Renal cortex interstitium (tissue), 11 donors: ENCODE measurements around the gene ZNF766. TPM values are rescaled to one million over a fixed set of nuclear protein-coding genes. Genes with fewer than 3 reads are reported as not detected.
"Not testable (repeated sequence)": the region's sequence is repeated elsewhere in the genome, so short reads cannot be mapped to it uniquely, and the experiment has no call there.

Experiments
- DNase-seq, 11 donors: peaks; one replicate each; pipeline ENCODE4 v3.0.0-alpha.2; 2013; ENCODE audit warnings: low read depth in 9 of 11, low spot score in 4 of 11; ENCODE audit errors: extremely low read depth in 1 of 11
- polyA plus RNA-seq, 3 donors: library from polyadenylated mRNA; unstranded; fragments of 120-200 nt; gene quantifications; one replicate each; pipeline ENCODE4 v1.2.1, GENCODE V29; 2013; ENCODE audit not compliant: insufficient read length in 3 of 3

Gene ZNF766
- polyA plus RNA-seq, 3 donors, result 18.6 to 23.1 (median 19.7) TPM

DNA sequence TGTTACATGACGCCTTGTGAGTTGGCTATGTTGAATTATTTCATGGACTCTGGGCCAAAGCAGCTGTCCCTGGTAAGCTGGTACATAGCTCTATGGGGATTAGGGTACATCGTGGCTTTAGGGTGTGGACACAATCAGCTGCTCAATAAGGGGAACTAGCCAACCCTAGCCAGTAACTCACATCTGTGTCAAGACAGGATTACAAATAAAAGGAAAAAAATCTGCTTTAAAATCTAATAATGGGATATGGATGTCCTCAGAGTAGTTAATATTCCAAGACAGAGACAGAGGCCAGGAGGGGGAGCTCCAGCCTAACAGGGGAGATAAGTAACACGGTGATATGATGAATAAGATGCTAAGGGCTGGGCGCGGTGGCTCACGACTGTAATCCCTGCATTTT is 21.1 kb upstream of the ZNF766 start:
- peak in 3 of 11 donors; percentile 5 to 25 (median 7) for DNase-seq

DNA sequence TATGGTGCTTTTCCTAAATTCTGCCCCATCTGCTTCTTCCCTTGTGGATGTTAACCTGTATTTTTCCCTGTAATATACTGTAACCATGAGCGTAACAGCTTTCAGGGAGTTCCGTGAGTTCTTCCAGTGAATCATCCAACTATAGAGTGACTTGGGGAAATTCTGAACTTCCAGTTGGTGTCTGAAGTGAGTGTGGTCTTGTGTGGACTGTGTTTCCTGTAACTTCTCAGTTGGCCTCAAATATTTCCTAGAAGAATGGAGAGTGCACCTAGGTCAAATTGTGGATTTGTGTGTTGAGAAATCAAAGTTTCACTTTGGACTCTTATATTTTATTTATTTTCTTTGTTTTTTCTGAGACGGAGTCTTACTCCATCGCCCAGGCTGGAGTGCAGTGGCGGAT is 11.0 kb upstream of the ZNF766 start:
- no peak for DNase-seq

GRCh38 chr19:52265556-52265955 is 3.8 kb upstream of the ZNF766 start:
- not testable (repeated sequence) for DNase-seq

DNA sequence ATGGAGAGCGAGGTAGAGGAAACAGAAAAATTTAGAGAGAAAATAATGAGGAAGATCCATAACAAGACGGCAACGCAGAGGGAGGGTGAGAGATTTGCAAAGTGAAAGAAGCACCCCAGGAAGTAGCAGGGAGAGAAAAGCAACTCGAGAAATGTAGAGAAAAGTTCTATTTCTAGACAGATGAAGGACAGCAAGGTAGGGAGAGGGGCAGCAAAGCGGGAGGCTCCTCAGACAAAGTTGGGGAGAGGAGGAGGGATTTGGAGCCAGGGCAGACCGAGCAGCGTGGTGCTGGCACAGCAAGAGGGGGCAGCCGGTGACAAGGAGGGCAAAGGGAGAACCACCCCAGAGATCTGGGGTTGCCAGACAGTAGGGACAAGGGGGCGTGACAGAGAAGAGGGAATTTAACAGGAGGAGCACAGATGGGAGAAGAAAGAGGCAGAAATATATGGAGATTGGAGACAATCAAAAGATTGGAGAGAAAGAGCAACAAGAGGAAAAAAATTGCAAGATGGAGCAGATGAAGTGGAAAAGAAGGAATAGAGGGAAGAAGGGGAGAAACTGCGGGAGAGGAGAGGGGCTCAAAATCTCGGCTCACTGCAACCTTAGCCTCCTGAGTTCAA is 989 bp downstream of the ZNF766 start:
- DNase-seq, result peak in 2 of 11 donors; percentile 13 to 40

- no peak for DNase-seq
Measured at GRCh38 chr19:52273301-52273700, 3.9 kb downstream of the ZNF766 start.

DNA sequence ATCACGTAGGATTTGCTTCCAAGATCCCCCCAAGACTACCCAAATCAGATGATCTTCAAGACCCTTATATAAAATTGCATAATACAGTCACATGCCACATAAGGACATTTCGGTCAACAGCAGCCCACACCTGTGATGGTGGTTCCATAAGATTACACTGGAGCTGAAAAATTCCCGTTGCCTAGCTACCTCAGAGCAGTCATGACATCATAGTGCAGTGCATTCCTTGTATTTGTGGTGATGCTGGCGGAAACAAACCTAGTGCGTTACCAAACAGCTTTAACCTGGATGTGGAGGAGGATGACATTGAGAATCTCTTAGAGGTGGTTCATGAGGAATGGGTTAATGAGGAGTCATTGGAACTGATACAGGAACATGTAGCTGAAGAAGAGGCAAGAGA is 4.8 kb downstream of the ZNF766 start:
- no peak for DNase-seq

DNA sequence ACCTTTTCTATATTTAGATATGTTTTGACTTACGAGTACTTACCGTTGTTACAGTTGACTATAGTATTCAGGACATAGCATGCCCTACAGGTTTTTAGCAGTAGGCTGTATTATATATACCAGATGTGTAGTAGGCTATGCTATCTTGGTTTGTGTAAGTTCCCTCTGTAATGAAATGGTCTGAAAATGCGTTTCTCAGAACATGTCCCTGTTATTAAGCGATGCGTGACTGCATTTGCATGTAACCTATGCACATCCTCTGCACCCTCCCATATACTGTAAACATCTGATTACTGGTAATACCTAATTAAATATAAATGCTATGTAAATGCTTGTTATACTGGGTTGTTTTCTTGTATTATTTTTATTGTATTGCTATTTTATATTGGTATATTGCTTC is 6.6 kb downstream of the ZNF766 start:
- no peak for DNase-seq

GRCh38 chr19:52277471-52277870 is 8.1 kb downstream of the ZNF766 start:
- no peak for DNase-seq

- DNase-seq, result no peak
Measured at GRCh38 chr19:52286256-52286655, 16.9 kb downstream of the ZNF766 start.

GRCh38 chr19:52291781-52292180 is 22.4 kb downstream of the ZNF766 start:
- DNase-seq, result no peak

GRCh38 chr19:52292946-52293345 is 23.6 kb downstream of the ZNF766 start:
- DNase-seq, result not testable (repeated sequence)

GRCh38 chr19:52296400-52296772 is 27.0 kb downstream of the ZNF766 start:
- DNase-seq, result peak in 1 of 11 donors; percentile 1

GRCh38 chr19:52296773-52297600 is 27.6 kb downstream of the ZNF766 start, which contains the start of gene ZNF480:
TSS of gene ZNF480 (plus strand) at chr19:52297169. CDS start at chr19:52300413, 3,244 bp downstream.
- peak; percentile 59 to 87 (median 72) for DNase-seq

DNA sequence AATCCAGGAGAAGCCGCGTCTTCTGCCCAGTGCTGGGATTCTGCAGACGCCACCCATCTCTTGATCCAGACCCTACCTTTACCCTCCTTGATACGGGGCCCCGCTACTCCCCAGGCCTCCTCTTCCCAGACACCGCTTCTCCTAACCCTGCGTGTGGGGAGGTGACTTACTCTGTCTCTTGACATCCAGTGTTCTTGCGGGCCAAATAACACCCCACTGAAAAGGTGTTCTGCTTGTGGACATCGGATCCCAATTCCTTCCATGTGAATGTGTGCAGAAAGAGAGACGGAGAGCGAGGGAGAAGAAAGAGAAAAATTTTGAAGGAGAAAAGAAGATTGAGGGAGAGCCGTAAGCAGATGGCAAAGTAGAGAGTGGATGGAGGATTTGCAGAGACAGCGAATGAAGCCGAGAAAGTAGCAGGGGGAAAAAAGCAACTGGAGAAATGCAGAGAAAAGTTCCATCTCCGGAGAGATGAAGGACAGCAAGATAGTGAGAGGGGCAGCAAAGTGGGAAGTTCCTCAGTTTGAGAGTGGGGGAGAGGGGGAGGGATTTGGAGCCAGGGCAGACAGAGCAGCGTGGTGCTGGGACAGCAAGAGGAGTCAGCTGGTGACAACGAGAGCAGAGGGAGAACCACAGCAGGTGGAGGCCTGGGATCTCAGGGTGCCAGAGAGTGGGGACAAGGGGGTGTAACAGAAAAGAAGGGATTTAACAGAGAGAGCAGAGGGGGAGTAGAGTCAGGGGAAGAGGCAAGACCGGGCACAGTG is 28.4 kb downstream of the ZNF766 start:
- DNase-seq, result peak in 3 of 11 donors; percentile 6 to 9 (median 8)

- peak in 4 of 11 donors; percentile 2 to 19 (median 4) for DNase-seq
Measured at GRCh38 chr19:52307275-52307674, 37.9 kb downstream of the ZNF766 start.

- no peak for DNase-seq
Measured at GRCh38 chr19:52322429-52322828, 53.0 kb downstream of the ZNF766 start.

- no peak for DNase-seq
Measured at GRCh38 chr19:52331757-52332156, 62.4 kb downstream of the ZNF766 start.

- DNase-seq, result no peak
Measured at GRCh38 chr19:52335768-52336116, 66.4 kb downstream of the ZNF766 start.

DNA sequence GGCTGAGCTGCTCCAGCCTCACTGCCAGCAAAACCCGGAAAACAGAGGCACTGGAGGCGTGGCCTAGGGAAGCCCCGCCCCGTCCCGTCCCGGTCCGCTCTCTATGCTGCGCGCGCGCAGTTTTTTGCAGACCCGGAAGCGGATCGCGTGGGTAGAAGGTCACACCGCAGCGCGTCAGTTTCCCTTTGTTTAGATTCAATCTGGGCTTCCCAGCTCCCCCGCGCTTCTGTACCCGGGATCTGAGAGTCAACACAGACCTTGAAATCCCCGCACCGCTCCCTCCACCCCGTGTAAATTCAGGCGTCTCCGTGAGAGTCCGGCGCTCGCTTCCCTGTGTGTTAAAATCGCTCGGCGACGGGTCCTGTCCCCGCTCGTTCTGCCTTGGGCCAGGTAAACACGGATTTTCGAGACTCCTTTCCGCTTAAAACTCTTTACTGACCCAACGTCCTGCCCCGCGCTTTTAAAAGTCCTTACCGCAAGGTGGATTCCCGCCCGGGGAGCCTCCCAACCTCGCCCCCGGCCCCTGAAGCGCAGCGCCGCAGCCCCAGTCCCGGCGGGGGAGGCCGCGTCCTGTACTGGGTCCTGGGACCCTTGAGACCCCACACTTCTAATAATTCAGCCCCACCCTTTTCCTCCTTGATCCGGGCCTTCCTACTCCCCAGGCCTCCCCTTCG is 66.9 kb downstream of the ZNF766 start, which contains the start of gene ZNF610:
Gene ZNF610, plus strand, starts transcription at position 127 of the 674 bp plus-strand sequence. CDS start 12,930 bp downstream, outside the sequence.
- peak; percentile 72 to 91 (median 83) for DNase-seq
